ENCODE results near the gene MIAT. TPM values are rescaled to one million over a fixed set of nuclear protein-coding genes. Genes with fewer than 3 reads are reported as not detected.

MIAT gene
- total and polyA plus RNA-seq, 2 donors (not counting 3 experiments of a cell fraction or from before 2014, with no cell fraction given) = 0.03 to 0.80 TPM

DNA sequence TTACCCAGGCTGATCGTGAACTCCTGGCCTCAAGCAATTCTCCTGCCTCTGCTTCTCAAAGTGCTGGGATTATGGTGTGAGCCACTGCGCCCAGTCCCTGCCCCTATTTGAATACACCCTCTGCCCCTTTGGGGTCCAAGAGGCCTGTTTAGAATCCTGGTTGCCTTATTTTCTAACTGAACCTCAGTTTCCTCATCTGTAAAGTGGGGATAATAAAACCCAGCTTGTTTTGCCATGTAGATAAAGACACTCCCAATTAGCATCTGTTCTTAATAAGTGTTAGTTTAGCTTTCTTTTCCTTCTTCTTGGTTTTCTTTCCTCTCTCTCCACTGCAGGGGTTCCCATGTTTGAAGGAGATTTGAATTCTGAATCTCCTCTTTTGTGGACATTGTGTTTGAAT lies 4.8 kb downstream of the MIAT start:
- H3K4me3 ChIP-seq (replicated peaks in 1 of 3; ENCODE audit: insufficient read depth in 1 of 3, low read depth in 1 of 3, low read length in 3 of 3) = no peak overlapping the region
- H3K36me3 ChIP-seq (ENCODE audit: control insufficient read depth in 2 of 2, extremely low read depth in 1 of 2, insufficient read depth in 2 of 2, low read length in 2 of 2) = no peaks in the 10 kb centered on the region
- TF ChIP-seq EZH2 (IDR thresholded peaks at IDR 0.05; ENCODE audit: borderline replicate concordance, low read depth, low read length, severe bottlenecking) (no peak), MYC (IDR thresholded peaks at IDR 0.05; ENCODE audit: low read depth, low read length) (no peak), FOS (IDR thresholded peaks at IDR 0.05; ENCODE audit: borderline replicate concordance, insufficient read depth, low read length) (no peak), GATA2 (IDR thresholded peaks at IDR 0.05; ENCODE audit: insufficient read depth, insufficient read length, low read depth, low read length) (no peak), JUN (IDR thresholded peaks at IDR 0.05; ENCODE audit: borderline replicate concordance, insufficient read depth, insufficient read length, low read depth) (no peak), POLR2AphosphoS5 (IDR thresholded peaks at IDR 0.05; ENCODE audit: insufficient read depth, low read depth, low read length) (no peak), POLR2A (IDR thresholded peaks at IDR 0.05; ENCODE audit: low read depth, low read length) (no peak)
- TF ChIP-seq, protein P1, sequence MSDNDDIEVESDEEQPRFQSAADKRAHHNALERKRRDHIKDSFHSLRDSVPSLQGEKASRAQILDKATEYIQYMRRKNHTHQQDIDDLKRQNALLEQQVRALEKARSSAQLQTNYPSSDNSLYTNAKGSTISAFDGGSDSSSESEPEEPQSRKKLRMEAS (IDR thresholded peaks at IDR 0.05; ENCODE audit: insufficient read depth, insufficient read length) = no peak
- TF ChIP-seq, protein P2, sequence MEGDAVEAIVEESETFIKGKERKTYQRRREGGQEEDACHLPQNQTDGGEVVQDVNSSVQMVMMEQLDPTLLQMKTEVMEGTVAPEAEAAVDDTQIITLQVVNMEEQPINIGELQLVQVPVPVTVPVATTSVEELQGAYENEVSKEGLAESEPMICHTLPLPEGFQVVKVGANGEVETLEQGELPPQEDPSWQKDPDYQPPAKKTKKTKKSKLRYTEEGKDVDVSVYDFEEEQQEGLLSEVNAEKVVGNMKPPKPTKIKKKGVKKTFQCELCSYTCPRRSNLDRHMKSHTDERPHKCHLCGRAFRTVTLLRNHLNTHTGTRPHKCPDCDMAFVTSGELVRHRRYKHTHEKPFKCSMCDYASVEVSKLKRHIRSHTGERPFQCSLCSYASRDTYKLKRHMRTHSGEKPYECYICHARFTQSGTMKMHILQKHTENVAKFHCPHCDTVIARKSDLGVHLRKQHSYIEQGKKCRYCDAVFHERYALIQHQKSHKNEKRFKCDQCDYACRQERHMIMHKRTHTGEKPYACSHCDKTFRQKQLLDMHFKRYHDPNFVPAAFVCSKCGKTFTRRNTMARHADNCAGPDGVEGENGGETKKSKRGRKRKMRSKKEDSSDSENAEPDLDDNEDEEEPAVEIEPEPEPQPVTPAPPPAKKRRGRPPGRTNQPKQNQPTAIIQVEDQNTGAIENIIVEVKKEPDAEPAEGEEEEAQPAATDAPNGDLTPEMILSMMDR (IDR thresholded peaks at IDR 0.05; ENCODE audit: extremely low read depth in 1 of 2, insufficient read depth in 1 of 2, low read depth in 1 of 2, low read length in 2 of 2) = no peak
- no peaks in the 10 kb centered on the region for H4K20me1 ChIP-seq (replicated peaks; ENCODE audit: control insufficient read depth, extremely low read depth, insufficient read depth, low read length)
- H3K27me3 ChIP-seq (ENCODE audit: control insufficient read depth in 2 of 2, insufficient read depth in 2 of 2, low read length in 2 of 2) = peaks cover 21 to 29% of the 10 kb centered on the region in 2 experiments
- intact Hi-C loops (cut with micrococcal nuclease) (no loop called here), dilution Hi-C loops (cut with MboI; ENCODE audit: extremely low pct_ligation_motif_present, low sequenced_read_pairs) (no loop called here)
- H3K9ac ChIP-seq (replicated peaks; ENCODE audit: extremely low read depth, insufficient read depth, low read length) = no peak overlapping the region
- DNase-seq (ENCODE audit: low read depth, low spot score) = no peak
- H3K27ac ChIP-seq (ENCODE audit: insufficient read depth, low read depth, low read length) = no peak overlapping the region
- no peak overlapping the region for H2AFZ ChIP-seq (ENCODE audit: low read depth, low read length)
- no peaks in the 10 kb centered on the region for H3K9me3 ChIP-seq (replicated peaks; ENCODE audit: control insufficient read depth, insufficient read depth, low read length)
- POLR2A ChIA-PET = interaction anchor here (0.6 kb wide), 1 partner anchor 760 kb away, joined by 3 read pairs; no protein-coding TSS in a partner anchor
- no peak for FAIRE-seq
- BruUV-seq (replicated peaks) = no TSS peak
- H3K9me1 ChIP-seq (replicated peaks; ENCODE audit: control insufficient read depth, extremely low read depth, insufficient read depth, low read length) = no peaks in the 10 kb centered on the region
- CTCF ChIA-PET = interaction anchor here (2.9 kb wide), 1 partner anchor 298 kb away, joined by 8 read pairs; no protein-coding TSS in a partner anchor
- peaks cover 13% of the 10 kb centered on the region for H3K4me1 ChIP-seq (ENCODE audit: control insufficient read depth, extremely low read depth, insufficient read depth, low read length)
- H3K4me2 ChIP-seq (ENCODE audit: insufficient read depth, low read length) = no peak overlapping the region
- H3K79me2 ChIP-seq (ENCODE audit: control insufficient read depth, insufficient read depth, low read length) = no peaks in the 10 kb centered on the region
